Measurements from ENCODE around the gene TTLL8.

Gene TTLL8

GRCh38 chr22:50084080-50084477, 26.0 kb upstream of the TTLL8 start:
- no peak for DNase-seq
- in situ Hi-C loops (cut with MboI; ENCODE audit: low pct_unique_long_range_greater_than_20kb, low sequenced_read_pairs): no loop called here

- no peak for DNase-seq
- in situ Hi-C loops (cut with MboI; ENCODE audit: low pct_unique_long_range_greater_than_20kb, low sequenced_read_pairs): no loop called here
Measured at GRCh38 chr22:50083462-50084079, 25.5 kb upstream of the TTLL8 start.

- in situ Hi-C loops (cut with MboI; ENCODE audit: low pct_unique_long_range_greater_than_20kb, low sequenced_read_pairs): no loop called here
- DNase-seq: peak; percentile 56
Measured at GRCh38 chr22:50082961-50083461, 24.9 kb upstream of the TTLL8 start.

- in situ Hi-C loops (cut with MboI; ENCODE audit: low pct_unique_long_range_greater_than_20kb, low sequenced_read_pairs): no loop called here
- no peak for DNase-seq
Measured at GRCh38 chr22:50082197-50082715, 24.2 kb upstream of the TTLL8 start.

- no peak for DNase-seq
- in situ Hi-C loops (cut with MboI; ENCODE audit: low pct_unique_long_range_greater_than_20kb, low sequenced_read_pairs): no loop called here
Measured at GRCh38 chr22:50081426-50082196, 23.5 kb upstream of the TTLL8 start.

- no peak for DNase-seq
- in situ Hi-C loops (cut with MboI; ENCODE audit: low pct_unique_long_range_greater_than_20kb, low sequenced_read_pairs): no loop called here
Measured at GRCh38 chr22:50080077-50080465, 22.0 kb upstream of the TTLL8 start.

GRCh38 chr22:50078761-50079160, 20.7 kb upstream of the TTLL8 start:
- DNase-seq: no peak
- in situ Hi-C loops (cut with MboI; ENCODE audit: low pct_unique_long_range_greater_than_20kb, low sequenced_read_pairs): no loop called here

GRCh38 chr22:50078246-50078645, 20.1 kb upstream of the TTLL8 start:
- no peak for DNase-seq
- in situ Hi-C loops (cut with MboI; ENCODE audit: low pct_unique_long_range_greater_than_20kb, low sequenced_read_pairs): no loop called here

GRCh38 chr22:50076646-50077535, 18.8 kb upstream of the TTLL8 start:
- in situ Hi-C loops (cut with MboI; ENCODE audit: low pct_unique_long_range_greater_than_20kb, low sequenced_read_pairs): no loop called here
- DNase-seq: no peak

GRCh38 chr22:50074551-50075530, 16.7 kb upstream of the TTLL8 start:
- in situ Hi-C loops (cut with MboI; ENCODE audit: low pct_unique_long_range_greater_than_20kb, low sequenced_read_pairs): no loop called here
- DNase-seq: no peak

GRCh38 chr22:50074056-50074455, 16.0 kb upstream of the TTLL8 start:
- no peak for DNase-seq
- in situ Hi-C loops (cut with MboI; ENCODE audit: low pct_unique_long_range_greater_than_20kb, low sequenced_read_pairs): no loop called here

- no peak for DNase-seq
- in situ Hi-C loops (cut with MboI; ENCODE audit: low pct_unique_long_range_greater_than_20kb, low sequenced_read_pairs): no loop called here
Measured at GRCh38 chr22:50072714-50073538, 14.8 kb upstream of the TTLL8 start.

GRCh38 chr22:50072167-50072555, 14.1 kb upstream of the TTLL8 start:
- no peak for DNase-seq

GRCh38 chr22:50071432-50072166, 13.5 kb upstream of the TTLL8 start:
- no peak for DNase-seq
- in situ Hi-C loops (cut with MboI; ENCODE audit: low pct_unique_long_range_greater_than_20kb, low sequenced_read_pairs): no loop called here

More at GRCh38 chr22:50072167-50072555, 14.1 kb upstream of the TTLL8 start:
- in situ Hi-C loops (cut with MboI; ENCODE audit: low pct_unique_long_range_greater_than_20kb, low sequenced_read_pairs): no loop called here

- no peak for DNase-seq
- in situ Hi-C loops (cut with MboI; ENCODE audit: low pct_unique_long_range_greater_than_20kb, low sequenced_read_pairs): no loop called here
Measured at GRCh38 chr22:50070366-50070765, 12.3 kb upstream of the TTLL8 start.

GRCh38 chr22:50068096-50068495, 10.0 kb upstream of the TTLL8 start:
- no peak for DNase-seq
- in situ Hi-C loops (cut with MboI; ENCODE audit: low pct_unique_long_range_greater_than_20kb, low sequenced_read_pairs): no loop called here

GRCh38 chr22:50067244-50067643, 9.1 kb upstream of the TTLL8 start:
- in situ Hi-C loops (cut with MboI; ENCODE audit: low pct_unique_long_range_greater_than_20kb, low sequenced_read_pairs): no loop called here
- no peak for DNase-seq
